HepG2 (cell line): ENCODE data around the gene MBD5. TPM values are rescaled to one million over a fixed set of nuclear protein-coding genes. Genes with fewer than 3 reads are reported as not detected.

Experiments used
- ATAC-seq: fragments of 200-7000 bp; cut with Tn5 transposase; 3 replicates; pipeline ENCODE4 v1.9.1; 2020; ENCODE audit warnings: mild to moderate bottlenecking, moderate library complexity
- BruUV-seq: library from RNA; stranded (reverse); fragments of 400-500 nt; replicated peaks from 2 replicates; lab custom pipeline; 2021; lab: Mats Ljungman, UMichigan
- CTCF ChIA-PET: fragments of 300-600 bp; formaldehyde crosslinking; extraction: SDS; loops from one replicate; lab custom pipeline; 2021; ENCODE audit warnings: low total read pairs, inconsistent platforms, low intra/inter-chr PET ratio; lab: Yijun Ruan, JAX
- POLR2A ChIA-PET: fragments of 350-600 bp; sonication (Branson Sonifier 250); formaldehyde crosslinking; loops from one replicate; lab custom pipeline; 2020; ENCODE audit warnings: antibody characterized with exemption, inconsistent platforms; lab: Yijun Ruan, JAX
- DNase-seq: peaks from one replicate; pipeline ENCODE4 v3.0.0-alpha.2; 2015; ENCODE audit warnings: low spot score
- FAIRE-seq: peaks from 3 replicates; lab custom pipeline; 2011; peaks lifted over from hg19 to GRCh38; lab: Jason Lieb, UNC
- H2AFZ ChIP-seq: one replicate; pipeline ENCODE4 v1.6.1; 2011; ENCODE audit warnings: low read length, inconsistent platforms
- H3K27ac ChIP-seq: fragments of 300-600 bp; 3 replicates; pipeline ENCODE4 v1.8.0; 2011; ENCODE audit warnings: mixed run types, mild to moderate bottlenecking, mixed read lengths, low read length, inconsistent platforms; ENCODE audit not compliant: insufficient read depth; ENCODE audit errors: extremely low read length
- H3K27me3 ChIP-seq, 2 experiments: fragments of 200-600 bp in 1 of 2; 2 replicates in 1 of 2; 3 replicates in 1 of 2; pipeline versions ENCODE4 v1.6.0 to v1.8.0; 2011; ENCODE audit warnings: low read length in 2 of 2, mild to moderate bottlenecking in 2 of 2, moderate library complexity in 2 of 2, inconsistent platforms in 1 of 2; ENCODE audit not compliant: insufficient read depth in 2 of 2, control insufficient read depth in 1 of 2
- H3K36me3 ChIP-seq, 2 experiments: fragments of 200-600 bp in 1 of 2; replicated peaks in 1 of 2; 2 replicates in 1 of 2; 3 replicates in 1 of 2; pipeline versions ENCODE4 v1.5.1 to v1.8.0; 2011; ENCODE audit warnings: low read length in 2 of 2, inconsistent platforms in 1 of 2; ENCODE audit not compliant: insufficient read depth in 2 of 2, control insufficient read depth in 1 of 2
- H3K4me1 ChIP-seq: 2 replicates; pipeline ENCODE4 v1.5.1; 2012; ENCODE audit warnings: low read length, inconsistent platforms; ENCODE audit not compliant: insufficient read depth
- H3K4me2 ChIP-seq: 2 replicates; pipeline ENCODE4 v1.6.0; 2011; ENCODE audit warnings: low read depth, low read length, inconsistent platforms
- H3K4me3 ChIP-seq, 3 experiments: fragments of 200-600 bp in 1 of 3; sonication (generic), shearing (Covaris generic) in 1 of 3; replicated peaks in 1 of 3; 2 replicates each; pipeline ENCODE4 v1.5.1; 2011 to 2016; ENCODE audit warnings: low read length in 3 of 3, inconsistent platforms in 2 of 3, low read depth in 2 of 3, mild to moderate bottlenecking in 2 of 3, control low read depth in 1 of 3, mixed read lengths in 1 of 3; ENCODE audit not compliant: insufficient read depth in 1 of 3
- H3K79me2 ChIP-seq: one replicate; pipeline ENCODE4 v1.6.1; 2011; ENCODE audit warnings: low read length, inconsistent platforms; ENCODE audit not compliant: insufficient read depth
- H3K9ac ChIP-seq: 2 replicates; pipeline ENCODE4 v1.6.0; 2011; ENCODE audit warnings: mild to moderate bottlenecking, low read depth, low read length, inconsistent platforms; ENCODE audit not compliant: insufficient read depth
- H3K9me3 ChIP-seq: 2 replicates; pipeline ENCODE4 v1.5.1; 2012; ENCODE audit warnings: mild to moderate bottlenecking, low read length
- H4K20me1 ChIP-seq: 2 replicates; pipeline ENCODE4 v1.6.0; 2011; ENCODE audit warnings: inconsistent platforms, mild to moderate bottlenecking, low read length, moderate library complexity; ENCODE audit not compliant: insufficient read depth
- HMGA1 ChIP-seq: sonication (generic); formaldehyde crosslinking; conservative IDR thresholded peaks from 2 replicates; pipeline ENCODE4 v1.4.0; 2020; ENCODE audit warnings: missing genetic modification reagents
- JDP2 ChIP-seq: sonication (generic); formaldehyde crosslinking; IDR thresholded peaks from 2 replicates; pipeline ENCODE4 v1.8.1; 2022; ENCODE audit warnings: missing genetic modification reagents, borderline replicate concordance
- MED8 ChIP-seq: sonication (generic); formaldehyde crosslinking; IDR thresholded peaks from 2 replicates; pipeline ENCODE4 v1.8.1; 2023; ENCODE audit warnings: mild to moderate bottlenecking, missing genetic modification reagents; ENCODE audit not compliant: insufficient replicate concordance
- ZBTB42 ChIP-seq: sonication (generic); formaldehyde crosslinking; IDR thresholded peaks from 2 replicates; pipeline ENCODE4 v1.5.0; 2020; ENCODE audit warnings: mild to moderate bottlenecking, missing genetic modification reagents
- ZNF446 ChIP-seq: sonication (generic); formaldehyde crosslinking; IDR thresholded peaks from 2 replicates; pipeline ENCODE4 v1.5.0; 2020; ENCODE audit warnings: mild to moderate bottlenecking, missing genetic modification reagents
- ZNF451 ChIP-seq: sonication (generic); formaldehyde crosslinking; IDR thresholded peaks from 2 replicates; pipeline ENCODE4 v1.5.0; 2020; ENCODE audit warnings: mild to moderate bottlenecking, missing genetic modification reagents
- WGBS: methylation state at CpG from one replicate; pipeline ENCODE4 v1.1.6; 2017; ENCODE audit warnings: low lambda C conversion rate; 5-methylcytosine and 5-hydroxymethylcytosine counted together
- in situ Hi-C: cut with HindIII; loops from 2 replicates; pipeline ENCODE4 v1.10.0; 2017; ENCODE audit warnings: low pct_unique_long_range_greater_than_20kb; ENCODE audit not compliant: extremely low pct_ligation_motif_present
- intact Hi-C: fragments of 100-400 bp; cut with micrococcal nuclease; formaldehyde crosslinking; loops from one replicate; pipeline ENCODE4 v1.10.0; 2022; ENCODE audit not compliant: unreplicated experiment
- polyA plus RNA-seq, 8 experiments: library from polyadenylated mRNA; depleted of rRNA in 3 of 8; stranded (reverse) in 7 of 8; unstranded in 1 of 8; fragments of >200 nt; fragmentation: Illumina TruSeq in 4 of 8; extraction: Trizol in 4 of 8; gene quantifications; 2 replicates each; pipeline versions ENCODE4 v1.2.1 to v1.2.3, GENCODE V29; 2011 to 2016; ENCODE audit warnings: low read depth in 4 of 8, missing spikeins in 1 of 8, mixed read lengths in 1 of 8; ENCODE audit not compliant: insufficient read depth in 1 of 8
- total RNA-seq, 5 experiments: library from RNA; depleted of rRNA; stranded (reverse); fragments of >200 nt; fragmentation: Illumina TruSeq; extraction: Trizol; gene quantifications; 2 replicates each; pipeline ENCODE4 v1.2.3, GENCODE V29; 2016; ENCODE audit warnings: low read depth in 1 of 5
- TF ChIP-seq, protein P1 (sequence below): sonication (generic); formaldehyde crosslinking; IDR thresholded peaks from 2 replicates; pipeline ENCODE4 v1.4.0; 2020; ENCODE audit warnings: missing genetic modification reagents
- TF ChIP-seq, protein P2 (sequence below): sonication (generic); formaldehyde crosslinking; conservative IDR thresholded peaks from 2 replicates; pipeline ENCODE4 v1.4.0; 2020; ENCODE audit warnings: missing genetic modification reagents
- TF ChIP-seq, protein P3 (sequence below): sonication (generic); formaldehyde crosslinking; IDR thresholded peaks from 2 replicates; pipeline ENCODE4 v1.5.1; 2020; ENCODE audit warnings: mild to moderate bottlenecking, missing genetic modification reagents

MBD5 gene
- total and polyA plus RNA-seq, 2 of the 13 experiments (the other 11 are each of a cell fraction or from before 2014, with no cell fraction given), result 13.5 to 26.4 TPM

DNA sequence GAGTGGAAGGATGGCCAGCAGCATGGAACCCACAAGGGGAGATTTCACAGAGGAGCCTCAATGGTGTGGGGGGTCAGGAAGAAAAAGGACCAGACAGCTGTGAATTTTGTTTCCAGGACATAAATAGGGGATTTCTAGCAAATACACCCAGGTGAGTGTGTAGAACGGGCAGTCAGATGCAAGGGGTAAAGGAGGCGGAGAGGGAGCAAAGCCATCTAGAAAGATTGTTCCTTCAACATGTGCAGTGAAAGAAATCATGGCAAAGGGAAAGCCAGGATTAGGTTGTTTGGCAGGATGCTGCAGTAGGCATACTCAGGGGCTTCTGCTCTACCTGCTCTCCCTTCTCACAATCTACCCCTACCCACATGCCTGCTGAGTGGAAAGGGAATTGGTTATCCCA, 504.2 kb downstream of the MBD5 start (continued):
- TF ChIP-seq, protein P1, sequence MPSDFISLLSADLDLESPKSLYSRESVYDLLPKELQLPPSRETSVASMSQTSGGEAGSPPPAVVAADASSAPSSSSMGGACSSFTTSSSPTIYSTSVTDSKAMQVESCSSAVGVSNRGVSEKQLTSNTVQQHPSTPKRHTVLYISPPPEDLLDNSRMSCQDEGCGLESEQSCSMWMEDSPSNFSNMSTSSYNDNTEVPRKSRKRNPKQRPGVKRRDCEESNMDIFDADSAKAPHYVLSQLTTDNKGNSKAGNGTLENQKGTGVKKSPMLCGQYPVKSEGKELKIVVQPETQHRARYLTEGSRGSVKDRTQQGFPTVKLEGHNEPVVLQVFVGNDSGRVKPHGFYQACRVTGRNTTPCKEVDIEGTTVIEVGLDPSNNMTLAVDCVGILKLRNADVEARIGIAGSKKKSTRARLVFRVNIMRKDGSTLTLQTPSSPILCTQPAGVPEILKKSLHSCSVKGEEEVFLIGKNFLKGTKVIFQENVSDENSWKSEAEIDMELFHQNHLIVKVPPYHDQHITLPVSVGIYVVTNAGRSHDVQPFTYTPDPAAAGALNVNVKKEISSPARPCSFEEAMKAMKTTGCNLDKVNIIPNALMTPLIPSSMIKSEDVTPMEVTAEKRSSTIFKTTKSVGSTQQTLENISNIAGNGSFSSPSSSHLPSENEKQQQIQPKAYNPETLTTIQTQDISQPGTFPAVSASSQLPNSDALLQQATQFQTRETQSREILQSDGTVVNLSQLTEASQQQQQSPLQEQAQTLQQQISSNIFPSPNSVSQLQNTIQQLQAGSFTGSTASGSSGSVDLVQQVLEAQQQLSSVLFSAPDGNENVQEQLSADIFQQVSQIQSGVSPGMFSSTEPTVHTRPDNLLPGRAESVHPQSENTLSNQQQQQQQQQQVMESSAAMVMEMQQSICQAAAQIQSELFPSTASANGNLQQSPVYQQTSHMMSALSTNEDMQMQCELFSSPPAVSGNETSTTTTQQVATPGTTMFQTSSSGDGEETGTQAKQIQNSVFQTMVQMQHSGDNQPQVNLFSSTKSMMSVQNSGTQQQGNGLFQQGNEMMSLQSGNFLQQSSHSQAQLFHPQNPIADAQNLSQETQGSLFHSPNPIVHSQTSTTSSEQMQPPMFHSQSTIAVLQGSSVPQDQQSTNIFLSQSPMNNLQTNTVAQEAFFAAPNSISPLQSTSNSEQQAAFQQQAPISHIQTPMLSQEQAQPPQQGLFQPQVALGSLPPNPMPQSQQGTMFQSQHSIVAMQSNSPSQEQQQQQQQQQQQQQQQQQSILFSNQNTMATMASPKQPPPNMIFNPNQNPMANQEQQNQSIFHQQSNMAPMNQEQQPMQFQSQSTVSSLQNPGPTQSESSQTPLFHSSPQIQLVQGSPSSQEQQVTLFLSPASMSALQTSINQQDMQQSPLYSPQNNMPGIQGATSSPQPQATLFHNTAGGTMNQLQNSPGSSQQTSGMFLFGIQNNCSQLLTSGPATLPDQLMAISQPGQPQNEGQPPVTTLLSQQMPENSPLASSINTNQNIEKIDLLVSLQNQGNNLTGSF (CRISPR knock-in tag), result no peak
- TF ChIP-seq, protein P2, sequence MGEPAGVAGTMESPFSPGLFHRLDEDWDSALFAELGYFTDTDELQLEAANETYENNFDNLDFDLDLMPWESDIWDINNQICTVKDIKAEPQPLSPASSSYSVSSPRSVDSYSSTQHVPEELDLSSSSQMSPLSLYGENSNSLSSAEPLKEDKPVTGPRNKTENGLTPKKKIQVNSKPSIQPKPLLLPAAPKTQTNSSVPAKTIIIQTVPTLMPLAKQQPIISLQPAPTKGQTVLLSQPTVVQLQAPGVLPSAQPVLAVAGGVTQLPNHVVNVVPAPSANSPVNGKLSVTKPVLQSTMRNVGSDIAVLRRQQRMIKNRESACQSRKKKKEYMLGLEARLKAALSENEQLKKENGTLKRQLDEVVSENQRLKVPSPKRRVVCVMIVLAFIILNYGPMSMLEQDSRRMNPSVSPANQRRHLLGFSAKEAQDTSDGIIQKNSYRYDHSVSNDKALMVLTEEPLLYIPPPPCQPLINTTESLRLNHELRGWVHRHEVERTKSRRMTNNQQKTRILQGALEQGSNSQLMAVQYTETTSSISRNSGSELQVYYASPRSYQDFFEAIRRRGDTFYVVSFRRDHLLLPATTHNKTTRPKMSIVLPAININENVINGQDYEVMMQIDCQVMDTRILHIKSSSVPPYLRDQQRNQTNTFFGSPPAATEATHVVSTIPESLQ (CRISPR knock-in tag), result no peak
- TF ChIP-seq ZNF446, result no peak

DNA sequence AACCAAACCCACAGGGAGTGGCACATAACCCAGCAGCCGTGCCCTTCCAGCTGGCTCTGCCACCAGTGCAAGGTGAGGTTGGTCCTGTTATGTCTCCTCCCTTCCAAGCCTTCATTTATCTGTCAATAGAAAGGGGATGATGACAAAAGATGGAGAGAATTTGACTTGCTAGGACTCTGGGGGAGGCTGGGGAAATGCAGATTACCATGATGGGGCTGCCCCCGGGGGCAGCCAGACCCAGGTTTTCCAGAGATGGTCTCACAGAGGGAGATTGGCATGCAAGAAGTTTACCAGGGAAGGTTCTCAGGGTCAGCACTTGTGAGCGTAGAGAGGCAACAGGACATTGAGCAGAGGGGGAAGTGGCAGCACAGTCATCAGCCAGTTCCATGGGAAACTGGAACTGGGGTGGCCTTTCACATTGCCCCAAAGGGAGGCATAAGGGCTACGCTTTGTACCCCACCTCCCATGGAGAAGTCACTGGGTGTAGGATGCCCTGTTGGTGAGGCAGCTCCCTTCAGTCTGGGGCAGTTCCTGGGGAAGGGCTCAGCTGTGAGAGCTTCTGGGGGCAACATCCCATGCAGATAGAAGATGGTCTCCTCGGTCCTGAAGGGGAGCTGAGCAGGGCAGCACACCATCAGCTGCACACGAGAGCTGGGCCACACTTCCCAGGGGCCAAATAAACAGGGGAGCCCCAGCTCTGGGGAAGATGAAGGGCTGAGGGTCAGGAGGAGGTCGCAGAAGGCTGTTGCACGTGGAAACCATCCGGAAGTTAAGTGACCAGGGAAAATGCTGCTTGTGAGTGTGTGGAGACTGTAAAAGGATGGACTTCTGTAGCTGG, 505.8 kb downstream of the MBD5 start:
- Histone ChIP-seq H4K20me1 (no peaks in the 10 kb centered on the region), H3K27me3 (peaks cover 0 to 15% of the 10 kb centered on the region in 2 experiments; a peak in 3 of 5 replicates), H3K36me3 (no peaks in the 10 kb centered on the region), H3K79me2 (no peaks in the 10 kb centered on the region), H3K4me3 (no peak overlapping the region), H3K4me2 (no peak overlapping the region), H3K9me3 (no peaks in the 10 kb centered on the region), H3K27ac (no peak overlapping the region), H3K9ac (no peak overlapping the region), H3K4me1 (peaks cover 13% of the 10 kb centered on the region), H2AFZ (no peak overlapping the region)
- in situ Hi-C loops, result no loop called here
- no TSS peak for BruUV-seq
- ATAC-seq, result no peak
- intact Hi-C loops, result no loop called here
- no peak for DNase-seq
- WGBS, result 12% methylated on average over 9 of the region's 9 CpGs
- no peak for FAIRE-seq
- CTCF ChIA-PET, result no interaction called here
- POLR2A ChIA-PET, result no interaction called here
- TF ChIP-seq MED8 (no peak), JDP2 (CRISPR knock-in tag) (no peak), HMGA1 (CRISPR knock-in tag) (no peak), ZNF451 (CRISPR knock-in tag) (no peak), ZBTB42 (CRISPR knock-in tag) (no peak)
- TF ChIP-seq, protein P3, sequence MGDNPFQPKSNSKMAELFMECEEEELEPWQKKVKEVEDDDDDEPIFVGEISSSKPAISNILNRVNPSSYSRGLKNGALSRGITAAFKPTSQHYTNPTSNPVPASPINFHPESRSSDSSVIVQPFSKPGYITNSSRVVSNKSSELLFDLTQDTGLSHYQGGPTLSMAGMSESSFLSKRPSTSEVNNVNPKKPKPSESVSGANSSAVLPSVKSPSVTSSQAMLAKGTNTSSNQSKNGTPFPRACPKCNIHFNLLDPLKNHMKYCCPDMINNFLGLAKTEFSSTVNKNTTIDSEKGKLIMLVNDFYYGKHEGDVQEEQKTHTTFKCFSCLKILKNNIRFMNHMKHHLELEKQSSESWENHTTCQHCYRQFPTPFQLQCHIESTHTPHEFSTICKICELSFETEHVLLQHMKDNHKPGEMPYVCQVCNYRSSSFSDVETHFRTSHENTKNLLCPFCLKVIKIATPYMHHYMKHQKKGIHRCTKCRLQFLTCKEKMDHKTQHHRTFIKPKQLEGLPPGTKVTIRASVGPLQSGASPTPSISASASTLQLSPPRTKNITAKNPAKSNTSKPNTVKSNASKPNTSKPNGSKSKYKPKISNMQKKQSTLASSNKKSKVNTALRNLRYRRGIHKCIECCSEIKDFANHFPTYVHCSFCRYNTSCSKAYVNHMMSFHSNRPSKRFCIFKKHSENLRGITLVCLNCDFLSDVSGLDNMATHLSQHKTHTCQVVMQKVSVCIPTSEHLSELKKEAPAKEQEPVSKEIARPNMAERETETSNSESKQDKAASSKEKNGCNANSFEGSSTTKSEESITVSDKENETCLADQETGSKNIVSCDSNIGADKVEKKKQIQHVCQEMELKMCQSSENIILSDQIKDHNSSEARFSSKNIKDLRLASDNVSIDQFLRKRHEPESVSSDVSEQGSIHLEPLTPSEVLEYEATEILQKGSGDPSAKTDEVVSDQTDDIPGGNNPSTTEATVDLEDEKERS, result no peak
